OCI-LY1 (cell line): ENCODE results near the gene FYCO1.

Experiments used
- EZH2 ChIP-seq: fragments of 200-600 bp; sonication (generic), shearing (Covaris generic); IDR thresholded peaks from 2 replicates; pipeline ENCODE4 v1.8.0; 2017; ENCODE audit warnings: borderline replicate concordance, mixed run types, mild to moderate bottlenecking, antibody characterized with exemption, low read length, moderate library complexity, mixed read lengths
- TF ChIP-seq, protein P1 (sequence below): fragments of 200-600 bp; sonication (generic), shearing (Covaris generic); IDR thresholded peaks from 2 replicates; pipeline ENCODE4 v1.5.1; 2017; ENCODE audit warnings: mild to moderate bottlenecking, antibody characterized with exemption, low read length, moderate library complexity, mixed read lengths

DNA sequence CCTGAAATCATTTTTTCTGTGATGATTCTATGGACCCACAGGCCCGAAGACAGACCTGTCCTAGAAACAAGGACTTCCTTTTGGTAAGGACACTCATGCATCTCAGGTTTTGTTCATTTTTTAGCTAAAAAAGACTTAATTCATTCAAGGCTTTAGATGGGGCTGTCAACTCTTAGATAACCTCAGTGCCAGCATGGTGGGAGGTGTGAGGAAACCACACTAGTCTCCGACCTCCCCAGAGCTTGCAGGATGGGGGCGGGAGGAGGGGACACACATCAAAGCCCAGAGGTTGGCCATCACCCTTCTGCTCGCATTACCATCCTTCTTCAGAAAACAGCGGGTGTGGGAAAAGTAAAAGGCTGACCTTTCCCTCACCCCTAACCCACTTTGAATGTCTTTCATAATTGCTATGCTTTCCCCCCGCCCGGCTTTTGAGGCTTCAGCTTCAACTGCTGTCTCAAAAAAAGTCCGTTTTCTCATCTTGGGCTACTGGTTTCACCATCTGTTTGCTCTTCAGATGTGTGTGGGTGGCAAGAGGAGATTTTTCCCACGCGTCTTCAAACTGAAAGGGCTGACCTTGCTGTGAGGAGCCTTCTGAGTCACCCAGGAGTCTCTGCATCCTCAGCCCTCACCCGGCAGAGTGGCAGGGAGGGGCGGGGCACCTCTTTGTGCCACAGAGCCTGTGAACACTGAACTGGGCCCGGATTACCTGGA is 79.9 kb downstream of the FYCO1 start:
- TF ChIP-seq, protein P1, sequence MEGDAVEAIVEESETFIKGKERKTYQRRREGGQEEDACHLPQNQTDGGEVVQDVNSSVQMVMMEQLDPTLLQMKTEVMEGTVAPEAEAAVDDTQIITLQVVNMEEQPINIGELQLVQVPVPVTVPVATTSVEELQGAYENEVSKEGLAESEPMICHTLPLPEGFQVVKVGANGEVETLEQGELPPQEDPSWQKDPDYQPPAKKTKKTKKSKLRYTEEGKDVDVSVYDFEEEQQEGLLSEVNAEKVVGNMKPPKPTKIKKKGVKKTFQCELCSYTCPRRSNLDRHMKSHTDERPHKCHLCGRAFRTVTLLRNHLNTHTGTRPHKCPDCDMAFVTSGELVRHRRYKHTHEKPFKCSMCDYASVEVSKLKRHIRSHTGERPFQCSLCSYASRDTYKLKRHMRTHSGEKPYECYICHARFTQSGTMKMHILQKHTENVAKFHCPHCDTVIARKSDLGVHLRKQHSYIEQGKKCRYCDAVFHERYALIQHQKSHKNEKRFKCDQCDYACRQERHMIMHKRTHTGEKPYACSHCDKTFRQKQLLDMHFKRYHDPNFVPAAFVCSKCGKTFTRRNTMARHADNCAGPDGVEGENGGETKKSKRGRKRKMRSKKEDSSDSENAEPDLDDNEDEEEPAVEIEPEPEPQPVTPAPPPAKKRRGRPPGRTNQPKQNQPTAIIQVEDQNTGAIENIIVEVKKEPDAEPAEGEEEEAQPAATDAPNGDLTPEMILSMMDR: no peak
- TF ChIP-seq EZH2: no peak
